Activated T-cell treated with anti-CD3 and anti-CD28 coated beads, Interleukin-2, amount 50 U/mL, for 4 hours (primary cell): ENCODE data around the gene WDR20. TPM values are rescaled to one million over a fixed set of nuclear protein-coding genes. Genes with fewer than 3 reads are reported as not detected.

Experiments used
- ATAC-seq, 2 donors: fragments of 200-7000 bp; cut with Tn5 transposase; one replicate each; pipeline ENCODE4 v1.10.0; 2021
- DNase-seq: peaks from one replicate; pipeline ENCODE4 v3.0.0-alpha.2; 2020
- H3K27me3 Mint-ChIP-seq: one replicate; pipeline ENCODE4 v1.8.0; 2021; ENCODE audit warnings: low read depth, mixed read lengths
- H3K36me3 Mint-ChIP-seq: one replicate; pipeline ENCODE4 v1.8.0; 2022; ENCODE audit warnings: mixed read lengths; ENCODE audit not compliant: insufficient read depth
- H3K4me1 Mint-ChIP-seq: one replicate; pipeline ENCODE4 v1.8.0; 2021; ENCODE audit warnings: low read depth, mixed read lengths
- H3K4me3 Mint-ChIP-seq: one replicate; pipeline ENCODE4 v1.8.0; 2021; ENCODE audit warnings: mild to moderate bottlenecking, moderate library complexity, mixed read lengths
- H3K9me3 Mint-ChIP-seq: one replicate; pipeline ENCODE4 v1.8.0; 2021; ENCODE audit warnings: mixed read lengths
- total RNA-seq, 3 donors: library from RNA; stranded (reverse); gene quantifications; one replicate each; pipeline ENCODE4 v1.2.1, GENCODE V29; 2021

Gene WDR20
- total RNA-seq, 3 donors from 2014 or later: 28.7 to 33.9 (median 29.9) TPM

DNA sequence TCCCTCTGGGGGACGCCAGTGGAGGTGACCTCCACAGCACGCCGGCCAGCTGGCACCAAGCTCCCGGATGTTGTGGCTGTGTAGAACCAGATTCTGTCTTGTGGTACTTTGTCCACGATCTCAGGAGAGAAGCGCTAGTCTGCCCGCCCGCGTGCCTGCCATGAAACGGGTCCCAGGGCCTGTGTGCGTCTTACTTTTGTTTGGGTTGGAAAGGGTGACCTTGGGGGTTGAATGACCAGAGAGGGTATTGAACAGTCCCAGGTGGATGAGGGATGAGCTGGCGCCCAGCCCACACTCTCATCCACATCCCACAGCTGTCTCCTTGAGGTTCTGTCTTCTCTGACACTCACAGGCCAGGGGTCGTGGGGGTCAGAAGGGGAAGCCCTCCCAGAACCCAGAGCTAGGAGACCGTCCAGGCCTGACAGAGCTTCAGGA lies 78.3 kb downstream of the WDR20 start:
- peaks cover 5% of the 10 kb centered on the region for H3K36me3 Mint-ChIP-seq
- no peak for ATAC-seq
- no peaks in the 10 kb centered on the region for H3K9me3 Mint-ChIP-seq
- no peak for DNase-seq
- peaks cover 4% of the 10 kb centered on the region for H3K4me1 Mint-ChIP-seq
- H3K27me3 Mint-ChIP-seq: no peaks in the 10 kb centered on the region
- no peak overlapping the region for H3K4me3 Mint-ChIP-seq

DNA sequence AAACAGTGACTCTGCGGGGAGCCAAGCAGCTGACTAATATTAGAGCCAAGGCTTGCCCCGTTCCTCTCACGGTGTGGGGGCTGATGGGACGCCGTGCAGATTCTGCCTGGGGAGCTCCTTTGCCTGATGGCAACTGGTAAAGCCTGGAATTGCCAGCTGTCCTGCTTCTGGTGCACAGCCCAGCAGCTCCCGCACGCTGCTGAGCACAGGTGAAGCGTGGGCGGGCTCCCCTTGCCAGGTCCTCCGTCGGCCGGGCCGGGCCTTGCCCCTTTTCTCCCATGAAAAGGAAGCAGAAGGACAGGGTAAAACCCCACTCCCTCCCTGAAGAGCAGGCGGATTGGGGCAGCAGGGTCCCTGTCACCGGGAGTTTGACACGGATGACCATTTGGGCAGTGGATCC lies 79.0 kb downstream of the WDR20 start:
- Mint-ChIP-seq H3K27me3 (no peaks in the 10 kb centered on the region), H3K9me3 (no peaks in the 10 kb centered on the region), H3K4me1 (peaks cover 4% of the 10 kb centered on the region), H3K36me3 (peaks cover 7% of the 10 kb centered on the region), H3K4me3 (no peak overlapping the region)
- DNase-seq (no peak), ATAC-seq (no peak)

DNA sequence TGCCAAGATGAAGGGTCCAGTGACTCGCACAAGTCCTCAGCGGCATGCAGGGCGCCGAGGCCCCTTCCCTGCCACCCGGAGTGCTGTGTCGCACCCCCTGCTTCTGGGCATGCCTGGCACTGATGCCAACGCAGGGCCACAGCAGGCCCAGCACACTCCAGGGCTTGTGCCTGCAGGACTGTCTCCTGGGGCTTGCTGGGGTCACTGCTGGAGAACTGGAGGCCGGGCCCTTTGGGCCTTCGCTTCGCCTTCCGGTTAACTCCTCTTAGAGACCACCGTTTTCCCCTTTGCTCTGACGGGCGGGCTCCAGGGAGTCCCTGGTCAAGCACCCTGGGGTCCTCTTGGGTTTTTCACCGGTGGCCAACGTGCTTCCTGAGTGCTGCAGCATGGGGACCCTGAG lies 79.6 kb downstream of the WDR20 start:
- Mint-ChIP-seq H3K9me3 (no peaks in the 10 kb centered on the region), H3K36me3 (peaks cover 9% of the 10 kb centered on the region), H3K4me3 (no peak overlapping the region), H3K4me1 (peaks cover 4% of the 10 kb centered on the region), H3K27me3 (no peaks in the 10 kb centered on the region)
- DNase-seq (no peak), ATAC-seq (no peak)

DNA sequence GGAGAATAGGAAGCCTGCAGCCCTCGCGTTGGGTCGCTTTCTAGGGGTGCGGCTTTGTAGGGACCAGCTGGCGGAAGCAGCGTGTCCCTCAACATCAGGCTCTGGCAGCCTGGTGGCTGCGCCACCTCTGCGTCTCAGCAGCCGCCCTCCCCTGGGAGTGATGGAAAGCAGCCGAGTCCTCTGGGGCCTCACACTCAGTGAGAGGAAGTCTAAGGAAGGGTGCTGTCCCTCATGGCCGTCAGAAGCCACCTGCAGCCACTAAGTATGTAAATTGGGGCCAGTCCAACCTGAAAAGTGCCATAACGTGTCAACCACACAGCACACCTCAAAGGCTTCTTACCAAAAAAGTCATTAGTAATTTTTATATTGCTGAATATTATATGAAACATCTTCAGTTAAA lies 80.3 kb downstream of the WDR20 start:
- ATAC-seq: peak in 1 of 2 donors; percentile 52
- Mint-ChIP-seq H3K4me1 (peaks cover 4% of the 10 kb centered on the region), H3K4me3 (no peak overlapping the region), H3K9me3 (no peaks in the 10 kb centered on the region), H3K36me3 (peaks cover 9% of the 10 kb centered on the region), H3K27me3 (no peaks in the 10 kb centered on the region)
- DNase-seq: no peak

GRCh38 chr14:102221026-102221425 lies 81.3 kb downstream of the WDR20 start:
- H3K4me1 Mint-ChIP-seq: peaks cover 4% of the 10 kb centered on the region
- no peak for ATAC-seq

DNA sequence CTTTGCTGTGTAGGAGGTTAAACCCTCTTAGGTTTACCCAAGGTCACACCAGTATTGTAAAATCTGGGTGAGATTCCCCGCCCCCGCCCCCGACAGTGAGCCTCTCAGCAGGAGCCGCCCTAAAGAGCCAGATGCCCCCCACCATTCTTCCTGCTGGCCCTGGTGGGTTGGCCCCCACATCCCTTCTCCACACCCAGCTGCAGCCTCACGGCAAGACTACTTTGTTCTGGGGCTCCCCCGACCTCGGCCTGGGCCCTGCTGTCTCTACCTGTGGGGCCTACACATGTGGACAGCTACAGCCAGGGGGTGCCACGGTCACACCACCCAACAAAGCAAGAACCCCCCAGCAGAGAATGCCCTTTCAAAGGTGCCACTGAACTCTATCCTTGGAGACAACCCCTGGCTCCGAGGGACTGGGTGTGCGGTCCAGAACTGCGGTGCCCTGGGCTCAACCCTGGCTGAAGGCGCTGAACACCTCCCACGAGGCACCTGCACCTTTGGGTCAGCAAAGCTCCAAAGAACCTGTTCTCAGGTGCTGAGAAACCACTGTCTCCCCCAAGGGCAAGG lies 82.4 kb downstream of the WDR20 start:
- peaks cover 9% of the 10 kb centered on the region for H3K36me3 Mint-ChIP-seq
- peaks cover 4% of the 10 kb centered on the region for H3K4me1 Mint-ChIP-seq
- H3K4me3 Mint-ChIP-seq: no peak overlapping the region
- DNase-seq (no peak), ATAC-seq (no peak)
- H3K27me3 Mint-ChIP-seq: no peaks in the 10 kb centered on the region
- no peaks in the 10 kb centered on the region for H3K9me3 Mint-ChIP-seq

More at GRCh38 chr14:102221026-102221425, 81.3 kb downstream of the WDR20 start:
- Mint-ChIP-seq H3K9me3 (no peaks in the 10 kb centered on the region), H3K27me3 (no peaks in the 10 kb centered on the region), H3K4me3 (no peak overlapping the region), H3K36me3 (peaks cover 9% of the 10 kb centered on the region)
- no peak for DNase-seq

GRCh38 chr14:102222751-102223150 lies 83.1 kb downstream of the WDR20 start:
- H3K27me3 Mint-ChIP-seq: no peaks in the 10 kb centered on the region
- DNase-seq (no peak), ATAC-seq (no peak)
- peaks cover 9% of the 10 kb centered on the region for H3K36me3 Mint-ChIP-seq
- peaks cover 4% of the 10 kb centered on the region for H3K4me1 Mint-ChIP-seq
- no peaks in the 10 kb centered on the region for H3K9me3 Mint-ChIP-seq
- no peak overlapping the region for H3K4me3 Mint-ChIP-seq

DNA sequence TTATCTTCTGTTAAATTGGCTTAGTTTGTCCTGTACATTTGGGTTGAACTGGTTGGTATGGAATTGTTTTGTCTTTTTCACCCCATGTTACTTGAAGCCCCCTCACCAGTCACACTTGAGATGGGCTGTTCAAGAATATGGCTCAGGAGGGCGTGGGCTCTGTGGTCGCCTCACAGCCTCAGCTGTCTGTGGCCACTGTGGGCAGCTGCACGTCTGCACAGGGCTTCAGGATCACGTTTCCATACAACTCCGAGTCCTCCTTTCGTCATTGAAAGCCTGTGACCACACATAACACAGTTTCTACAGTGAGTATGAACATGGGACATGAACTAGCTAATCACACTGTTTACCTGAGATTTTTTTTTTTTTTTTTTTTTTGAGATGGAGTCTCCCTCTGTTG lies 84.0 kb downstream of the WDR20 start:
- Mint-ChIP-seq H3K4me1 (peaks cover 4% of the 10 kb centered on the region), H3K9me3 (no peaks in the 10 kb centered on the region), H3K27me3 (no peaks in the 10 kb centered on the region), H3K4me3 (no peak overlapping the region), H3K36me3 (peaks cover 9% of the 10 kb centered on the region)
- DNase-seq (no peak), ATAC-seq (no peak)

GRCh38 chr14:102225386-102225785 lies 85.7 kb downstream of the WDR20 start:
- ATAC-seq (no peak), DNase-seq (no peak)
- Mint-ChIP-seq H3K4me3 (no peak overlapping the region), H3K4me1 (no peaks in the 10 kb centered on the region), H3K9me3 (no peaks in the 10 kb centered on the region), H3K36me3 (peaks cover 4% of the 10 kb centered on the region), H3K27me3 (no peaks in the 10 kb centered on the region)

- H3K36me3 Mint-ChIP-seq: peaks cover 4% of the 10 kb centered on the region
- no peaks in the 10 kb centered on the region for H3K9me3 Mint-ChIP-seq
- H3K4me3 Mint-ChIP-seq: no peak overlapping the region
- no peaks in the 10 kb centered on the region for H3K27me3 Mint-ChIP-seq
- ATAC-seq: no peak
- H3K4me1 Mint-ChIP-seq: no peaks in the 10 kb centered on the region
- DNase-seq: no peak
Observed at GRCh38 chr14:102225936-102226335, 86.2 kb downstream of the WDR20 start.

DNA sequence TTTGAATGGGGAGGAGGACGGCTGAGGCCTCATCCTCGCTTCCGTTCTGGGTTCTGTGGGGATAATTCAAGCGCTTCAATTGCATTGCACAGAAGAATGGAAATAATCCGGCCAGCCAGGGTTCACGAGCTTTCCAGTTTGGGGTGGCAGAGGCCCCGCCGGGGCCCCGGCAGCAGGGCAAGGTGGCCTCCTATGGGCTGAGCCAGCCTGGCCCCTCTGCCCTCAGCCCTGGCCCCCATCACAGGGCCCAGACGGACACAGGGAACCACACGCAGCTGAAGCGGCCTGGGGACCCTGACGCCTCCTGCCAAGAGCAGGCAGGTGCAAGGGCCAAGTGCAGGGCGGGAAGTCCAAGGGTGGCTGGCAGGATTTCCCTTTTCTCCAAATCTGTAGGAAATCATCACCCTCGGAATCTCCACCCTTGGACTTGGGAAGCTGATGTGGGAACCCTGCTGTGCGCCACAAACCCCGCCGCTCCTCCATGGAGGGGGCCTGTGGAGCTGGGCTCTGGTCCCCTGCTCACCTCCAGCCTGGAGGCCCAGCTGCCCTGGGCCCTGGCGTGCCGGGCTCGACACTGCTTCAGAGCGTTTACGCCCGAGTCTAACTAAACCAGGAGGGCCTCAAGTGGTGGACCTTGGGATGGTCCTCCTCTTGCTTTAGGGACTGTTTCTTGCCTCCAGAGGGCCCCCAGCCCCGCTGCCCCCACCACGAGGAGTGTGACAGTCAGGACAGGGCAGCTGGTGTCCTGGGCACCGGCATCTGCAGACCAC lies 86.8 kb downstream of the WDR20 start:
- Mint-ChIP-seq H3K4me3 (no peak overlapping the region), H3K9me3 (no peaks in the 10 kb centered on the region), H3K4me1 (no peaks in the 10 kb centered on the region), H3K27me3 (no peaks in the 10 kb centered on the region), H3K36me3 (peaks cover 4% of the 10 kb centered on the region)
- no peak for DNase-seq
- ATAC-seq: no peak

- Mint-ChIP-seq H3K9me3 (no peaks in the 10 kb centered on the region), H3K36me3 (peaks cover 4% of the 10 kb centered on the region), H3K4me1 (no peaks in the 10 kb centered on the region), H3K27me3 (no peaks in the 10 kb centered on the region), H3K4me3 (no peak overlapping the region)
- ATAC-seq (no peak), DNase-seq (no peak)
Observed at GRCh38 chr14:102227184-102227964, 87.7 kb downstream of the WDR20 start.

- Mint-ChIP-seq H3K4me3 (no peak overlapping the region), H3K36me3 (no peaks in the 10 kb centered on the region), H3K9me3 (no peaks in the 10 kb centered on the region), H3K4me1 (no peaks in the 10 kb centered on the region), H3K27me3 (no peaks in the 10 kb centered on the region)
- DNase-seq: no peak
- no peak for ATAC-seq
Observed at GRCh38 chr14:102229071-102229738, 89.5 kb downstream of the WDR20 start.

DNA sequence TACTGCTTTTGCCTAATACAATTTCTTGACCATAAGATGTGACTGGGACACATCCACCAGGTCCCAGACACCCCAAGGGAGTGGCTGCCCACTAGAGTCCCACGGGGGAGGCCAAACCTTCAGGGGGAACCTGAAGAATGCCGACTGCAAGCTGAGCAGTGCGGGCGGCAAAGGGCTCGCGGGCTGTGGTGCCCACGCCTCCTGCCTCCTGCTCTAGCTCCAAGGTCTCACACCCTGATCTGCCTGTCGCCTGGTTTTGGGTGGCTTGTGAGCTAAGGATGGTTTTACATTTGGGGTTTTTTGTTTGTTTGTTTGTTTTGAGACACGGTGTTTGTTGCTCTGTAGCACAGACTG lies 90.0 kb downstream of the WDR20 start:
- no peaks in the 10 kb centered on the region for H3K36me3 Mint-ChIP-seq
- no peaks in the 10 kb centered on the region for H3K9me3 Mint-ChIP-seq
- H3K4me3 Mint-ChIP-seq: no peak overlapping the region
- DNase-seq: no peak
- no peak for ATAC-seq
- H3K27me3 Mint-ChIP-seq: no peaks in the 10 kb centered on the region
- H3K4me1 Mint-ChIP-seq: no peaks in the 10 kb centered on the region
